Measurements from ENCODE around the gene SNX32. TPM values are rescaled to one million over a fixed set of nuclear protein-coding genes. Genes with fewer than 3 reads are reported as not detected.

The SNX32 gene
- total and polyA plus RNA-seq, 9 of the 15 experiments (the other 6 are each of a cell fraction or from before 2014, with no cell fraction given), result 0.03 TPM; not detected in 7

DNA sequence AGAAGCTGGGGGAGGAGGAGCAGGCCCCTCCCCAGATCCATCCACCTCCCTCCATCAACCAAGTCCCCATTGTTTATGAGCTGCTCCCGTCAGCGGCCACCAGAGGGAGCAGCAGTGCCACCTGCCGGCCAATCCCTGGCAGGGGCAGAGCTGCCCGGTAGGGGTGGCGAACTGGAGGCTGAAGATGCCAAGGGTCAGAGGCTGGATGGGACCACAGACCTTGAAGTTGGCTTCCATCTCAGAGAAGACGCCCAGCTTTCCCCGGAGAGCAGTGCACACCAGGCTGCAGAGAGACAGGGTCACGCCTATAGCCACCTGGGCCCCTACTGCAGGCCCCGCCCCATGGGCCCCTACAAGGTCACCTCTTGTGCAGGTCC is 50.9 kb downstream of the SNX32 start (continued):
- TF ChIP-seq, protein P1, sequence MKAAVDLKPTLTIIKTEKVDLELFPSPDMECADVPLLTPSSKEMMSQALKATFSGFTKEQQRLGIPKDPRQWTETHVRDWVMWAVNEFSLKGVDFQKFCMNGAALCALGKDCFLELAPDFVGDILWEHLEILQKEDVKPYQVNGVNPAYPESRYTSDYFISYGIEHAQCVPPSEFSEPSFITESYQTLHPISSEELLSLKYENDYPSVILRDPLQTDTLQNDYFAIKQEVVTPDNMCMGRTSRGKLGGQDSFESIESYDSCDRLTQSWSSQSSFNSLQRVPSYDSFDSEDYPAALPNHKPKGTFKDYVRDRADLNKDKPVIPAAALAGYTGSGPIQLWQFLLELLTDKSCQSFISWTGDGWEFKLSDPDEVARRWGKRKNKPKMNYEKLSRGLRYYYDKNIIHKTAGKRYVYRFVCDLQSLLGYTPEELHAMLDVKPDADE (conservative IDR thresholded peaks at IDR 0.05; ENCODE audit: control insufficient read depth, low read depth, low read length), result peak; percentile 15; the same call in 1 of the 2 replicates
- TF ChIP-seq FOXJ3 (CRISPR knock-in tag; IDR thresholded peaks at IDR 0.05) (no peak), BRCA1 (IDR thresholded peaks at IDR 0.05) (no peak), BRCA1 (CRISPR knock-in tag; IDR thresholded peaks at IDR 0.05) (no peak), NRF1 (conservative IDR thresholded peaks at IDR 0.05 in 1 of 2, IDR thresholded peaks at IDR 0.05 in 1 of 2) (no peak), HMGN3 (IDR thresholded peaks at IDR 0.05; ENCODE audit: borderline replicate concordance, extremely low read depth, insufficient read length, low read depth, low read length) (no peak), ZNF445 (CRISPR knock-in tag; IDR thresholded peaks at IDR 0.05; ENCODE audit: low read depth) (no peak), CCAR2 (IDR thresholded peaks at IDR 0.05; ENCODE audit: low read depth, low read length) (no peak), GATAD2B (IDR thresholded peaks at IDR 0.05; ENCODE audit: borderline replicate concordance) (no peak), ILK (tag; IDR thresholded peaks at IDR 0.05; ENCODE audit: borderline replicate concordance, low read depth) (no peak), IRF2 (CRISPR knock-in tag; IDR thresholded peaks at IDR 0.05) (no peak)
- TF ChIP-seq, protein P2, sequence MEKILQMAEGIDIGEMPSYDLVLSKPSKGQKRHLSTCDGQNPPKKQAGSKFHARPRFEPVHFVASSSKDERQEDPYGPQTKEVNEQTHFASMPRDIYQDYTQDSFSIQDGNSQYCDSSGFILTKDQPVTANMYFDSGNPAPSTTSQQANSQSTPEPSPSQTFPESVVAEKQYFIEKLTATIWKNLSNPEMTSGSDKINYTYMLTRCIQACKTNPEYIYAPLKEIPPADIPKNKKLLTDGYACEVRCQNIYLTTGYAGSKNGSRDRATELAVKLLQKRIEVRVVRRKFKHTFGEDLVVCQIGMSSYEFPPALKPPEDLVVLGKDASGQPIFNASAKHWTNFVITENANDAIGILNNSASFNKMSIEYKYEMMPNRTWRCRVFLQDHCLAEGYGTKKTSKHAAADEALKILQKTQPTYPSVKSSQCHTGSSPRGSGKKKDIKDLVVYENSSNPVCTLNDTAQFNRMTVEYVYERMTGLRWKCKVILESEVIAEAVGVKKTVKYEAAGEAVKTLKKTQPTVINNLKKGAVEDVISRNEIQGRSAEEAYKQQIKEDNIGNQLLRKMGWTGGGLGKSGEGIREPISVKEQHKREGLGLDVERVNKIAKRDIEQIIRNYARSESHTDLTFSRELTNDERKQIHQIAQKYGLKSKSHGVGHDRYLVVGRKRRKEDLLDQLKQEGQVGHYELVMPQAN (IDR thresholded peaks at IDR 0.05; ENCODE audit: borderline replicate concordance), result no peak
- TF ChIP-seq, protein P3, sequence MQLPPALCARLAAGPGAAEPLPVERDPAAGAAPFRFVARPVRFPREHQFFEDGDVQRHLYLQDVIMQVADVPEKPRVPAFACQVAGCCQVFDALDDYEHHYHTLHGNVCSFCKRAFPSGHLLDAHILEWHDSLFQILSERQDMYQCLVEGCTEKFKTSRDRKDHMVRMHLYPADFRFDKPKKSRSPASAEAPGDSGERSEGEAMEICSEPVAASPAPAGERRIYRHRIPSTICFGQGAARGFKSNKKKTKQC (CRISPR knock-in tag; IDR thresholded peaks at IDR 0.05), result no peak
- TF ChIP-seq, protein P4, sequence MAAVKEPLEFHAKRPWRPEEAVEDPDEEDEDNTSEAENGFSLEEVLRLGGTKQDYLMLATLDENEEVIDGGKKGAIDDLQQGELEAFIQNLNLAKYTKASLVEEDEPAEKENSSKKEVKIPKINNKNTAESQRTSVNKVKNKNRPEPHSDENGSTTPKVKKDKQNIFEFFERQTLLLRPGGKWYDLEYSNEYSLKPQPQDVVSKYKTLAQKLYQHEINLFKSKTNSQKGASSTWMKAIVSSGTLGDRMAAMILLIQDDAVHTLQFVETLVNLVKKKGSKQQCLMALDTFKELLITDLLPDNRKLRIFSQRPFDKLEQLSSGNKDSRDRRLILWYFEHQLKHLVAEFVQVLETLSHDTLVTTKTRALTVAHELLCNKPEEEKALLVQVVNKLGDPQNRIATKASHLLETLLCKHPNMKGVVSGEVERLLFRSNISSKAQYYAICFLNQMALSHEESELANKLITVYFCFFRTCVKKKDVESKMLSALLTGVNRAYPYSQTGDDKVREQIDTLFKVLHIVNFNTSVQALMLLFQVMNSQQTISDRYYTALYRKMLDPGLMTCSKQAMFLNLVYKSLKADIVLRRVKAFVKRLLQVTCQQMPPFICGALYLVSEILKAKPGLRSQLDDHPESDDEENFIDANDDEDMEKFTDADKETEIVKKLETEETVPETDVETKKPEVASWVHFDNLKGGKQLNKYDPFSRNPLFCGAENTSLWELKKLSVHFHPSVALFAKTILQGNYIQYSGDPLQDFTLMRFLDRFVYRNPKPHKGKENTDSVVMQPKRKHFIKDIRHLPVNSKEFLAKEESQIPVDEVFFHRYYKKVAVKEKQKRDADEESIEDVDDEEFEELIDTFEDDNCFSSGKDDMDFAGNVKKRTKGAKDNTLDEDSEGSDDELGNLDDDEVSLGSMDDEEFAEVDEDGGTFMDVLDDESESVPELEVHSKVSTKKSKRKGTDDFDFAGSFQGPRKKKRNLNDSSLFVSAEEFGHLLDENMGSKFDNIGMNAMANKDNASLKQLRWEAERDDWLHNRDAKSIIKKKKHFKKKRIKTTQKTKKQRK (IDR thresholded peaks at IDR 0.05; ENCODE audit: borderline replicate concordance, low read depth, low read length), result no peak
- TF ChIP-seq, protein P5, sequence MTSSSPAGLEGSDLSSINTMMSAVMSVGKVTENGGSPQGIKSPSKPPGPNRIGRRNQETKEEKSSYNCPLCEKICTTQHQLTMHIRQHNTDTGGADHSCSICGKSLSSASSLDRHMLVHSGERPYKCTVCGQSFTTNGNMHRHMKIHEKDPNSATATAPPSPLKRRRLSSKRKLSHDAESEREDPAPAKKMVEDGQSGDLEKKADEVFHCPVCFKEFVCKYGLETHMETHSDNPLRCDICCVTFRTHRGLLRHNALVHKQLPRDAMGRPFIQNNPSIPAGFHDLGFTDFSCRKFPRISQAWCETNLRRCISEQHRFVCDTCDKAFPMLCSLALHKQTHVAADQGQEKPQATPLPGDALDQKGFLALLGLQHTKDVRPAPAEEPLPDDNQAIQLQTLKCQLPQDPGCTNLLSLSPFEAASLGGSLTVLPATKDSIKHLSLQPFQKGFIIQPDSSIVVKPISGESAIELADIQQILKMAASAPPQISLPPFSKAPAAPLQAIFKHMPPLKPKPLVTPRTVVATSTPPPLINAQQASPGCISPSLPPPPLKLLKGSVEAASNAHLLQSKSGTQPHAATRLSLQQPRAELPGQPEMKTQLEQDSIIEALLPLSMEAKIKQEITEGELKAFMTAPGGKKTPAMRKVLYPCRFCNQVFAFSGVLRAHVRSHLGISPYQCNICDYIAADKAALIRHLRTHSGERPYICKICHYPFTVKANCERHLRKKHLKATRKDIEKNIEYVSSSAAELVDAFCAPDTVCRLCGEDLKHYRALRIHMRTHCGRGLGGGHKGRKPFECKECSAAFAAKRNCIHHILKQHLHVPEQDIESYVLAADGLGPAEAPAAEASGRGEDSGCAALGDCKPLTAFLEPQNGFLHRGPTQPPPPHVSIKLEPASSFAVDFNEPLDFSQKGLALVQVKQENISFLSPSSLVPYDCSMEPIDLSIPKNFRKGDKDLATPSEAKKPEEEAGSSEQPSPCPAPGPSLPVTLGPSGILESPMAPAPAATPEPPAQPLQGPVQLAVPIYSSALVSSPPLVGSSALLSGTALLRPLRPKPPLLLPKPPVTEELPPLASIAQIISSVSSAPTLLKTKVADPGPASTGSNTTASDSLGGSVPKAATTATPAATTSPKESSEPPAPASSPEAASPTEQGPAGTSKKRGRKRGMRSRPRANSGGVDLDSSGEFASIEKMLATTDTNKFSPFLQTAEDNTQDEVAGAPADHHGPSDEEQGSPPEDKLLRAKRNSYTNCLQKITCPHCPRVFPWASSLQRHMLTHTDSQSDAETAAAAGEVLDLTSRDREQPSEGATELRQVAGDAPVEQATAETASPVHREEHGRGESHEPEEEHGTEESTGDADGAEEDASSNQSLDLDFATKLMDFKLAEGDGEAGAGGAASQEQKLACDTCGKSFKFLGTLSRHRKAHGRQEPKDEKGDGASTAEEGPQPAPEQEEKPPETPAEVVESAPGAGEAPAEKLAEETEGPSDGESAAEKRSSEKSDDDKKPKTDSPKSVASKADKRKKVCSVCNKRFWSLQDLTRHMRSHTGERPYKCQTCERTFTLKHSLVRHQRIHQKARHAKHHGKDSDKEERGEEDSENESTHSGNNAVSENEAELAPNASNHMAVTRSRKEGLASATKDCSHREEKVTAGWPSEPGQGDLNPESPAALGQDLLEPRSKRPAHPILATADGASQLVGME (CRISPR knock-in tag; IDR thresholded peaks at IDR 0.05), result no peak
